NCI-H2196 (cell line): ENCODE data around the gene BTBD9.
"Not testable (repeated sequence)": the region's sequence is repeated elsewhere in the genome, so short reads cannot be mapped to it uniquely, and the experiment has no call there.

Source experiments
- DNase-seq: peaks from one replicate; lab custom pipeline; 2025; ENCODE audit not compliant: unreplicated experiment; lab: John Stamatoyannopoulos, UW

Gene BTBD9

DNA sequence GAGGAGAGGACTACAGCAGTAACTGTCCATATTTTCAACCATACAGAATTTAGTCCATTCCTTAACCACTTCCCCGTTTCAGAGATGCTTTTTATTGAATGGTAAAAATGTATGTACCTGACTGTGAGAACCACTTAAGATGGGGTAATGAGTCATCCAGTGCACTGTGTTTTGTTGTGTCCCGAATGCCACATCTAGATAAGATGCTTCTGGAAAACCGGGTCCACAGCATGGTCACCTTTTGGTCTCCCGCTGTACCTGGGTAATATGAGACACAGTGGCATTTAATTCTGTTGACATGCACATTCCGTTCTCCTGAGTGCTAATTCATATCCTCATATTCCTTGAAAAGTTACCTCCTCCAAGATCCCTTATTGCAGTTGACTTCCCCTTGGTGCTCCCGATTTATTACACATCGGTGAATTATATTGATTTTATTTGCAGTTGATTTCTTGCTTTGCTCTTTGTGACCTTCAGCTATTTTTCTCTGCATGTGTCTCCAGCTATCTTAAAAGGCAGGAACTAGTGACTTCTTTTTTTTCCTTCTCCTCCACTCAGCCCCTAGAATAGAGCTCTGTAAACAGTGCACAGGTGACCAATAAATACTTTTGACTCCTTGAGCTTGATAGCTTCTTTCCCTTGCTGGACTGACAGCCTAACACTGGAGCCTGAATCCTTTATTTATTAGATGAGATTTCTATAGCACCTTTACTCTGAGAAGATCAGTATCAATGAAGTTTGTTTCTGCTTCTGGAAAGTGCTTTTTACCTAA lies 505.6 kb downstream of the BTBD9 start:
- DNase-seq: no peak

- no peak for DNase-seq
Measured at GRCh38 chr6:38131527-38131965, 508.2 kb downstream of the BTBD9 start.

GRCh38 chr6:38127284-38127683 lies 512.4 kb downstream of the BTBD9 start:
- DNase-seq: no peak

GRCh38 chr6:38124224-38124926 lies 515.4 kb downstream of the BTBD9 start:
- not testable (repeated sequence) for DNase-seq

GRCh38 chr6:38119516-38119915 lies 520.2 kb downstream of the BTBD9 start:
- DNase-seq: no peak

GRCh38 chr6:38118791-38119365 lies 520.9 kb downstream of the BTBD9 start:
- DNase-seq: no peak
